GM18873 (cell line): ENCODE data around the gene NEK5.
"Not testable (repeated sequence)": the region's sequence is repeated elsewhere in the genome, so short reads cannot be mapped to it uniquely, and the experiment has no call there.

Source experiments
- ATAC-seq: cut with Tn5 transposase; IDR thresholded peaks from one replicate; pipeline ENCODE4 v1.9.1; 2021; ENCODE audit warnings: mild to moderate bottlenecking, moderate library complexity, moderate number of reproducible peaks; ENCODE audit not compliant: unreplicated experiment, low FRiP score

The NEK5 gene

DNA sequence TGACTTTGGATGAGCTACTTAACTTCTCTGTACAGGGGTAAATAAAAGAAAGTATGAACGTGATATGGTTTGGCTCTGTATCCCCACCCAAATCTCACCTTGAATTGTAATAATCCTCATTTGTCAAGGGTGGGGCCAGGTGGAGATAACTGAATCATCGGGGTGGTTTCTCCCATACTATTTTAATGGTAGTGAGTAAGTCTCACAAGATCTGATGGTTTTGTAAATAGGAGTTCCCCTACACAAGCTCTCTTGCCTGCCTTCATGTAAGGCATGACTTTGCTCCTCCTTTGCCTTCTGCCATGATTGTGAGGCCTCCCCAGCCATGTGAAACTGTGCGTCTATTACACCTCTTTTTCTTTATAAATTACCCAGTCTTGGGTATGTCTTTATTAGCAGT, 43.9 kb downstream of the NEK5 start:
- not testable (repeated sequence) for ATAC-seq

- no peak for ATAC-seq
These were observed 46.3 kb downstream of the NEK5 start for GRCh38 chr13:52082601-52083000.

GRCh38 chr13:52079891-52080290, 49.0 kb downstream of the NEK5 start:
- ATAC-seq = not testable (repeated sequence)

GRCh38 chr13:52070929-52071523, 57.8 kb downstream of the NEK5 start:
- ATAC-seq = no peak

DNA sequence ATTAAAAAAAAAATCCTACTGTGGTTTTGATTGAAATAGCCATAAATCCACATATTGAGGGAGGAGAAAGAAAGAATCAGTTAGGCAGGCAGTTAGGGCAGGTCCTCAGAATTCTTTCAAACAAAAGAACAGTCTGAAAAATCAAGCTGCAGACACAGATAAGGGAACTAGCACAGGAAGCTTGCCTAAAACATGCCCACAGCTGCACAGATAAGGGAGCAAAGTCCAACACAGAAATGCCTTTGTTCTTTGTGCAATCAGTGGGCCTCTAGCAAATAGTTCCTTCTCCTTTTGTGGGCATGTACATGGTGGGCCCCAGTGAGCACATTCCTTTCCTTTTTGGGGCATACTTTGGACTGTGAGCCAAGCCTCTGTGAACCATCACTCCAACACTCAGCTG, 61.6 kb downstream of the NEK5 start:
- no peak for ATAC-seq

DNA sequence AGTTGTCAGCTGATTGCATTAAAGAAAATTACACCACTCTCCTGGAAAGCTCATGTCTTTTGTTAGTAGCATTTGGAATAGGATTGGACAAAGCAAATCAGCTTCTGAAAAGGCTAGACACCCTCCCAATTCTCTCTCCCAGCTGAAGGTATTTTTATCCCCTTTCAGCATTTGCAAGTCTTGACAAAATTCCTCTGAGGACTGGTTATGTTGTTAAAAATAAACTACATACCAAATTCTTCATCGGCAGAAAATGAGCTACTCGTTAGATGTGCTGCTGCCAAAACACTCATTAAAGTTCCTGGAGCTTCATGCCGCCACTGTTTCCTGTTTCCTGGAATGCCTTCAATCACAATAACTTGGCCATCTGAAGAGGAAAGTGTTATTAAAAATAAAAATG, 67.3 kb downstream of the NEK5 start:
- ATAC-seq = no peak

DNA sequence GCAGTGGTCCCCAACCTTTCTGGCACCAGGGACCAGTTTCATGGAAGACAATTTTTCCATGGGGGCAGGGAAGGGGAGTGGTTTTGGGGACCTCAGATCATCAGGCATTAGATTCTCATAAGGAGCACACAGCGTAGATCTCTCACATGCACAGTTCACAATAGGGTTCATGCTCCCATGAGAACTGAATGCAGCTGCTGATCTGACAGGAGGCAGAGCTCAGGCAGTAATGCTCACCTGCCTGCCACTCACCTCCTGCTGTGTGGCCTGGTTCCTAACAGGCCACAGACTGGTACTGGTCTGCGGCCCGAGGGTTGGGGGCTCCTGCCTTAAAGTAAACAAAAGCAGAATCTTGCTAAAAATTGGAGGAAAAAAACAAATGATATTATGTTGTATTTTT, 67.8 kb downstream of the NEK5 start:
- ATAC-seq = not testable (repeated sequence)

GRCh38 chr13:52053460-52053859, 75.4 kb downstream of the NEK5 start:
- ATAC-seq = no peak

- no peak for ATAC-seq
These were observed 77.5 kb downstream of the NEK5 start for GRCh38 chr13:52051400-52051799.

DNA sequence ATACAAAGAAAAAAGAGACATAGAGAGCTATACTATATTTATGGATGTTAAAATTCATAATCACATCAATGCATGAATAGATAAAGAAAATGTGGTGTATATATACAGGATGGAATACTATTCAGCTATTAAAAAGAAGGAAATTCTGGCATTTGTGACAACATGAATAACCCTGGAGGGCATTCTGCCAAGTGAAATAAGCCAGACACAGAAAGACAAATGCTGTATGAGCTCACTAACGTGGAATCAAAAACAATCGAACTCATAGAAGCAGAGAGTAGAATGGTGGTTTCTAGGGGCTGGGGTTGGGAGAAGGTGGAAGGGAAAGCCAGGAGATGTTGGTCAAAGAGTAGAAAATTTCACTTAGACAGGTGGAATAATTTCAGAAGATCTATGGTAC, 80.4 kb downstream of the NEK5 start:
- ATAC-seq = no peak

- no peak for ATAC-seq
These were observed 81.4 kb downstream of the NEK5 start for GRCh38 chr13:52047463-52047862.

- no peak for ATAC-seq
These were observed 85.2 kb downstream of the NEK5 start for GRCh38 chr13:52043675-52044074.

DNA sequence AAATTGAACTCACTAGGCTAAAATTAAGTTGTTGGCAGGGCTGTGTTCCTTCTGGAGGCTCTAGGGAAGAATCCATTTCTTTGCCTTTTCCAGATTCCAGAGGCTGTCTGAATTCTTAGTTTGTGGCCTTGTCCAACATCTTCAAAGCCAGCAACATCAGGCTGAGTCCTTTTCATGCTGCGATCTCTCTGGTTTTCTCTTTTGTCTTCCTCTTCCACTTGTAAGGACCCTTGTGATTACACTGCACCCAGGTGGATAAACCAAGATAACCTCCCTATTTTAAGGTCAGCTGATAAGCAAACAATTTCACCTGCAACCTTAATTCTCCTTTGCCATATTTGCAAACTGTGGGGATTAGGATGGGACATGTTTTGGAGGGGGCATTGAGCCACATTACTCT, 92.8 kb downstream of the NEK5 start:
- no peak for ATAC-seq

DNA sequence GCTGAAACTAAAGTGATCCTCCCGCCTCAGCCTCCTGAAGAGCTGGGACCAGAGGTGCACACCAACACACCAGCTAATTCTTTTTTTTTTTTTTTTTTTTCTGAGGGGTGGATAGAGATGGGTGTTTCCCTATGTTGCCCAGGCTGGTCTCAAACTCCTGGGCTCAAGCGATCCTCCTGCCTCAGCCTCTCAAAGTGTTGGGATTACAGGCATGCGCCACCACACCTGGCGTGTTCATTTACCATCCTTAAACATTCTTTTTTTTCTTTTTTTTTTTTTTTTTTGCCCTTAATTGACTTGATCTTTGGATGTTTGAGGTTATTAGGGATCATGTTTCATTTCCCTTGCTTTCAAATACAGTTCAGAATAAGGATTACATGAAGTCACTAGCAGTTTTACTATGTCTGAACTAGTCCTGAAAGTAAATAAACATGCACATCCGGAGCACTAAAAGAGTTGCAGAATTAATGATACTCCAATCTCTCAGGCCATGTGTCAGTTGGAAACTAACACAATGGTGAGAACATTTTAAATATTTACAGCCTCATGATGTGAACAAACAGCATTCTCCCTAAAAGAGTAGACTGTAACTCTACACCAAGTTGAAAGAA, 94.2 kb downstream of the NEK5 start:
- ATAC-seq = no peak

- ATAC-seq = no peak
These were observed 95.8 kb downstream of the NEK5 start for GRCh38 chr13:52033039-52033438.

DNA sequence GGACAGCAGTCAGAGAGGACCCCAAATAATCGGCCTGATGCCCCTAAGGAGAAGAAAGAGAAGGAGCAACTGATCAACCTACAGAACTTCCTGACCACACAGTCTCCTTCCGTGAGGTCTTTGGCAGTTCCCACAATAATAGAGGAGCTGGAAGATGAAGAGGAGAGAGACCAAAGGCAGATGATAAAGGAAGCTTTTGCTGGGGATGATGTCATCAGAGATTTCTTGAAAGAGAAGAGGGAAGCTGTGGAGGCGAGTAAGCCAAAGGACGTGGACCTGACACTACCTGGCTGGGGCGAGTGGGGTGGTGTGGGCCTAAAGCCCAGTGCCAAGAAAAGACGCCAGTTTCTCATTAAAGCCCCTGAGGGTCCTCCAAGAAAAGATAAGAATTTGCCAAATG, 98.5 kb downstream of the NEK5 start:
- not testable (repeated sequence) for ATAC-seq

DNA sequence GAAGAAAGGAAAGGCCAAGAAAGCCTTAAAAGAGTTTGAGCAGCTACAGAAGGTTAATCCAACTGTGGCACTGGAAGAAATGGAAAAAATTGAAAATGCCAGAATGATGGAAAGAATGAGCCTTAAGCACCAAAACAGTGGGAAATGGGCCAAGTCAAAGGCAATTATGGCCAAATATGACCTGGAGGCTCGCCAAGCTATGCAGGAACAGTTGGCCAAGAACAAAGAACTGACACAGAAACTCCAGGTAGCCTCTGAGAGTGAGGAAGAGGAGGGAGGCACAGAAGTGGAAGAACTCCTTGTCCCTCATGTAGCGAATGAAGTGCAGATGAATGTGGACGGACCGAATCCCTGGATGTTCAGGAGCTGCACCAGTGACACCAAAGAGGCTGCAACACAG, 99.3 kb downstream of the NEK5 start:
- no peak for ATAC-seq

DNA sequence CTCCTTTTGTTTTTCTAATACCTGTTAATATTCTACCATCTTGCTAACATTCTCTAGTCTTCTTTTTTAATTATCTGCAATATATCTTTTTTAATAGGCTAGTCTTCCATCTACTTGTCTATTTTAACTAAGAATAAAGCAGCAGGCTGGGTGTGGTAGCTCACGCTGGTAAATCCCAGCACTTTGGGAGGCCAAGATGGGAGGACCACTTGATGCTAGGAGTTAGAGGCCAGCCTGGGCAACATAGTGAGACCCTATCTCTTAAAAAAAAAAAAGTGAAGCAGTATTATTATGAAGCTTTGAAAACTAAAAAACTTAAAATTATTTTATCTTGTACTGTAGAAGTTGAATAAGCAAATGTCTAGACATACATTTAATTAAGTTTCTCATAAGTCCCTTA, 101.0 kb downstream of the NEK5 start:
- ATAC-seq = no peak

DNA sequence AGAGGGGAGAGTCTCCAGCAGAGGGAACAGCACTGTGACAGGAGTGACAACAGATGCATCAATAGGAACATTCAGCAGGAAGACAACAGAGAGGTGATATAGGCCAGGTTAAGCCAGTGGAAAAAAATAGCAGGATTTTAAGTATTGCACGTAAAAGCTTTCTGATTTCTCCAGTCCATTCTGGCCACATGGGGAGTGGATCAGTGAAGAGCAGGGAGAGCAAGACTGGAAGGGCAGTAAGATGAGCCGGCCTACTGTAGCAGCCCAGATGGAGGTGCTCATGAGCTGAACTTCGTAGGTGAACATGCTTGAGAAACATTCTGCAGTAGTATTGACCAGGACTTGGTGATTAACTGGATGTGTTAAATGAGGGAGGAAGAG, 102.6 kb downstream of the NEK5 start:
- no peak for ATAC-seq

GRCh38 chr13:52025475-52026245, 103.2 kb downstream of the NEK5 start:
- no peak for ATAC-seq

- ATAC-seq = no peak
These were observed 104.4 kb downstream of the NEK5 start, which contains the start of gene UTP14C for GRCh38 chr13:52024481-52024880. Gene UTP14C, plus strand, starts transcription at chr13:52024691. Its CDS starts 4,114 bp downstream, at chr13:52028805.

- no peak for ATAC-seq
These were observed 106.5 kb downstream of the NEK5 start for GRCh38 chr13:52022356-52022755.
